OCI-LY3 (cell line): ENCODE data around the gene RAP1A.

Experiments used
- CTCF ChIP-seq: fragments of 200-600, 300-600 bp; sonication (generic); IDR thresholded peaks from 2 replicates; pipeline ENCODE4 v1.5.1; 2014; ENCODE audit warnings: antibody characterized with exemption, low read length, low read depth
- EZH2phosphoT487 ChIP-seq: fragments of 200-600 bp; shearing (Covaris generic); IDR thresholded peaks from 2 replicates; pipeline ENCODE4 v1.6.1; 2018; ENCODE audit warnings: antibody characterized with exemption, mixed run types, low read depth

GRCh38 chr1:111699268-111699667, 79.7 kb downstream of the RAP1A start:
- TF ChIP-seq CTCF = no peak
- no peak for TF ChIP-seq EZH2phosphoT487
